ENCODE results near the gene NKAIN1. TPM values are rescaled to one million over a fixed set of nuclear protein-coding genes. Genes with fewer than 3 reads are reported as not detected.

NKAIN1 gene
- total RNA-seq, 2 donors from 2014 or later = 0.51 to 0.73 TPM

DNA sequence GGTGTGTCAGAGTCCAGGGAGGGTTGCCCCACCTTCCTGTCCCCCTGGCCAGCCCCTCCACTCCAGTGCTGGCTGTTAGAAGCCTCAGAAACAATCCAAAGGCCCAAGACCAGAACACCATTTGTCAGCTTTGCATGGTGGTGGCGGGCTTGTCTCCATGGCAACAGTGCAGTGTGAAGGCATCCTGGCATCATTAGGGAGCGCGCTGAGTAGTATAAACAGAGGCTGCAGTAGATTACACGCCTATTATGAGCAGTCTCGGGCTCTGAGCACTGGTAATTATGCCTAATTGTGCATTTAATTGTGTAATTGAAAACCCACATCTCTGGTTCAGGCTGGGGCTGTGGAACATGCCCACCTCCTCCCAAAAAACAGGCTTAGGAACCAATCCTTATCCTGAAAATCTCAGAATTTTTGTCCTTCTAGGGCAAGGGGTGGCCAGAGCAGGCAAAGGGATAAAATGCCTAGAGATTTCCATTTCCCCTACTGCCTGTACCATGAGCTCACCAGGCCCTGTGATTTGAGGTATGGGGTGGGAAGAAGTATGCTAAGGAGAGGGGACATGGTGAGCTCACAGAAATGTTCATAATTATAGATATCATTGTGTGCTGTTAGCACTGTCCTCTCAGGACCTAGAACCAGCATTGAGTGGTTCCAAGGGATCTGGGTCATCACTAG is 11.7 kb downstream of the NKAIN1 start:
- 71% methylated on average over 5 of the region's 5 CpGs for WGBS
- DNase-seq (ENCODE audit: low spot score) = no peak

GRCh38 chr1:31224068-31224467 is 15.6 kb downstream of the NKAIN1 start:
- H3K27me3 ChIP-seq (replicated peaks; ENCODE audit: insufficient read depth) = no peaks in the 10 kb centered on the region
- no peaks in the 10 kb centered on the region for H3K9me3 ChIP-seq
- intact Hi-C loops (cut with DNase I) = no loop called here
- 28% methylated on average over 9 of the region's 9 CpGs for WGBS
- TF ChIP-seq, protein P1, sequence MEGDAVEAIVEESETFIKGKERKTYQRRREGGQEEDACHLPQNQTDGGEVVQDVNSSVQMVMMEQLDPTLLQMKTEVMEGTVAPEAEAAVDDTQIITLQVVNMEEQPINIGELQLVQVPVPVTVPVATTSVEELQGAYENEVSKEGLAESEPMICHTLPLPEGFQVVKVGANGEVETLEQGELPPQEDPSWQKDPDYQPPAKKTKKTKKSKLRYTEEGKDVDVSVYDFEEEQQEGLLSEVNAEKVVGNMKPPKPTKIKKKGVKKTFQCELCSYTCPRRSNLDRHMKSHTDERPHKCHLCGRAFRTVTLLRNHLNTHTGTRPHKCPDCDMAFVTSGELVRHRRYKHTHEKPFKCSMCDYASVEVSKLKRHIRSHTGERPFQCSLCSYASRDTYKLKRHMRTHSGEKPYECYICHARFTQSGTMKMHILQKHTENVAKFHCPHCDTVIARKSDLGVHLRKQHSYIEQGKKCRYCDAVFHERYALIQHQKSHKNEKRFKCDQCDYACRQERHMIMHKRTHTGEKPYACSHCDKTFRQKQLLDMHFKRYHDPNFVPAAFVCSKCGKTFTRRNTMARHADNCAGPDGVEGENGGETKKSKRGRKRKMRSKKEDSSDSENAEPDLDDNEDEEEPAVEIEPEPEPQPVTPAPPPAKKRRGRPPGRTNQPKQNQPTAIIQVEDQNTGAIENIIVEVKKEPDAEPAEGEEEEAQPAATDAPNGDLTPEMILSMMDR (IDR thresholded peaks at IDR 0.05) = no peak
- no peaks in the 10 kb centered on the region for H3K36me3 ChIP-seq
- H3K4me1 ChIP-seq (replicated peaks) = no peaks in the 10 kb centered on the region
- no peak for DNase-seq (ENCODE audit: low spot score)
- no peak overlapping the region for H3K27ac ChIP-seq
- H3K4me3 ChIP-seq = no peak overlapping the region

More for the DNA sequence above, 11.7 kb downstream of the NKAIN1 start:
- Histone ChIP-seq H3K36me3 (no peaks in the 10 kb centered on the region), H3K27ac (no peak overlapping the region), H3K9me3 (no peaks in the 10 kb centered on the region), H3K4me1 (replicated peaks) (no peaks in the 10 kb centered on the region), H3K27me3 (replicated peaks; ENCODE audit: insufficient read depth) (no peaks in the 10 kb centered on the region), H3K4me3 (no peak overlapping the region)
- TF ChIP-seq POLR2AphosphoS5 (IDR thresholded peaks at IDR 0.05) (no peak), POLR2A (IDR thresholded peaks at IDR 0.05) (no peak)
- TF ChIP-seq, protein P1 (IDR thresholded peaks at IDR 0.05) = no peak
- intact Hi-C loops (cut with DNase I) = no loop called here

DNA sequence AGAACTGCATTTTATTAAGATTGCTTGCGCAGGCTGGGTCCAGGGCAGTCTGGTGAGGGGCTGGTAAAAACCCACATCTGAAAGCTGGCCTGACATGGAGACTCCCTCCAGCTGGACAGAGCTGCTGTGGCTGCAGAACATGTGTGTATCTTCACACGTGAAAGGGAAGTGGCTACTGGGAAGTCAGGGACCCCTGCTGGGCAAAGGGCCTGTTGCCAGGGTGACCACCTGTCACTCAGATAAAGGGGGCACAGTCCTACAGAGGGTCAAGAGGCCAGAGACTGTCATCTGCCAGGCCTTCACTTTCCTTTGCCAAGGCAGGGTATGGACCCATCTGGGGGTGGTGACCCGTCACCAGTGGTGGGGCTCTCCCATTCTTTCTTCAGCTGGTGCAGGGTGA is 17.5 kb downstream of the NKAIN1 start:
- TF ChIP-seq POLR2A (IDR thresholded peaks at IDR 0.05) = no peak
- no peak for TF ChIP-seq POLR2AphosphoS5 (IDR thresholded peaks at IDR 0.05)
- TF ChIP-seq, protein P1 (IDR thresholded peaks at IDR 0.05) = no peak
- no peaks in the 10 kb centered on the region for H3K36me3 ChIP-seq
- intact Hi-C loops (cut with DNase I) = no loop called here
- H3K4me1 ChIP-seq (replicated peaks) = no peaks in the 10 kb centered on the region
- no peaks in the 10 kb centered on the region for H3K27me3 ChIP-seq (replicated peaks; ENCODE audit: insufficient read depth)
- no peak overlapping the region for H3K27ac ChIP-seq
- no peak overlapping the region for H3K4me3 ChIP-seq
- WGBS = 88% methylated on average over 3 of the region's 3 CpGs
- H3K9me3 ChIP-seq = no peaks in the 10 kb centered on the region
- DNase-seq (ENCODE audit: low spot score) = no peak

DNA sequence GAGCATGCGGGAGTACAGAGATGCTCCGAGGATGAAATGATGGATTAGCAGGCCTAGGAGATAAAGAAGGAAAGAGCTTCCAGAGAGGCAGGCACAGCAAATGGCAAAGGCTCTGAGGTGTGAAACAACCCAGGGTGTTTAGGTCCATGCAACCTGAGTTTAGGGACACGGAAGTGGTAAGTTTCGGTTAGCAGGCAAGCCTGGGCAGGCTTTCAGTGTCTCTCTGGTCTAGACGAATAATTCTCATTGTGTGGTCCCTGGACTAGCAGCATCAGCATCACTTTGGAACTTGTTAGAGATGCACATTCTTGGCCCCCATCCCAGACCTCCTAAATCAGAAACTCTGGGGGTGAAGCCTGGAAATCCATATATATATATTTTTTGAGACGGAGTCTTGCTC is 18.6 kb downstream of the NKAIN1 start:
- Histone ChIP-seq H3K36me3 (no peaks in the 10 kb centered on the region), H3K4me3 (no peak overlapping the region), H3K27me3 (replicated peaks; ENCODE audit: insufficient read depth) (no peaks in the 10 kb centered on the region), H3K27ac (no peak overlapping the region), H3K4me1 (replicated peaks) (no peaks in the 10 kb centered on the region), H3K9me3 (no peaks in the 10 kb centered on the region)
- DNase-seq (ENCODE audit: low spot score) = no peak
- WGBS = 58% methylated on average over 6 of the region's 6 CpGs
- intact Hi-C loops (cut with DNase I) = no loop called here
- TF ChIP-seq POLR2AphosphoS5 (IDR thresholded peaks at IDR 0.05) (no peak), POLR2A (IDR thresholded peaks at IDR 0.05) (no peak)
- TF ChIP-seq, protein P1 (IDR thresholded peaks at IDR 0.05) = no peak

- Histone ChIP-seq H3K4me3 (no peak overlapping the region), H3K27me3 (replicated peaks; ENCODE audit: insufficient read depth) (no peaks in the 10 kb centered on the region), H3K36me3 (no peaks in the 10 kb centered on the region), H3K9me3 (no peaks in the 10 kb centered on the region), H3K27ac (no peak overlapping the region), H3K4me1 (replicated peaks) (no peaks in the 10 kb centered on the region)
- intact Hi-C loops (cut with DNase I) = no loop called here
- no peak for DNase-seq (ENCODE audit: low spot score)
- TF ChIP-seq, protein P1 (IDR thresholded peaks at IDR 0.05) = no peak
- TF ChIP-seq POLR2AphosphoS5 (IDR thresholded peaks at IDR 0.05) = no peak
- no peak for TF ChIP-seq POLR2A (IDR thresholded peaks at IDR 0.05)
- 93% methylated on average over 6 of the region's 6 CpGs for WGBS
These were observed 20.2 kb downstream of the NKAIN1 start for GRCh38 chr1:31219489-31219888.

All from prostate gland (tissue), 2 donors.